NOMO-1 (cell line): ENCODE data around the gene AGAP3.

ENCODE experiments used
- DNase-seq, 2 experiments: peaks; one replicate each; lab custom pipeline; 2025; ENCODE audit not compliant: unreplicated experiment in 2 of 2; lab: John Stamatoyannopoulos, UW

AGAP3 gene

DNA sequence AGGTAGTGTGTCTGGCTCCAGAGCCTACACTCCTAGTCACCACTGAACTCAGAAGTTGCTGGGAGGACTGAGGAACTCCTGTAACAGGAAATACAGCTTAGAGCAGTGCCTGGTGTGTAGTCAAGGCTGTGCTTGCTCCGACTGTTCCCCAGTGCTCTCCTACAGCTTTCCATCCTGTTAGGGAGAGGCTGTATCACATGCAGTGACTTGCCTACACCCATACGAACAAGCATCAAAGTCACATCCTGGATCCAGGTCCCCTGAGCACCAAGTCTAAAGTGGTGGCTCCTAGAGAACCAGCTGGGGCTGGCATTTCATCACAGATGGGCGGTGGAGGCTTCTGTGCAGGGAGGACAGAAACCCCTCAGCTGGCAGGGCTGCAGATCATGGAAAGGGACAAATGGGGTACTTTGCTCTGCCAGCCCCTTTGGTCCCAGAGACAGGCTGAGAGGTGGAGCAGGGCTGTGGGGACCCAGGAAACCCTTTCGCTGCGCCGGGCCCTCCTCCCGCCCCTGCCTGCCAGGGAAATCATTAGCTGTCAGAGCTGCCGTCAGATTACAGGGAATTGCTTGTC lies 93.1 kb downstream of the AGAP3 start:
- no peak for DNase-seq

DNA sequence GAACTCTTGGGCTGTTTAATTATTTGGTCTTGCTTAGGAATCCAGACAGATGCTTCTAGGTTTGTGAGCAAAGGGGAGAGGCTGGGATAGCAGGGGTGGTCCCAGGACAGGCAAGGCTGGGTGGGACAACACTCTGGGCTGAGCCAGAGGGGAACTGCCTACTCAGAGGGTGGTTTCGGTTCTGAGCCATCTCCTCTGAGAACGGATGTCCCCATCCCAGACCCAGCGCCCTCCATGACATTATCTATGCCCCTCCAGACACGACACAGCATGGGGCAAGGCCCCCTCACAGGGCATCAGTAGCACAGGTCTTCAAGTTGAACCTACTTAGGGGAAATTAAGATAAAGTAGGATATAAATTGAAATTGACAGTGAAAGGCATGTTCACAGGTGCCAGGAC lies 93.7 kb downstream of the AGAP3 start:
- DNase-seq = no peak

DNA sequence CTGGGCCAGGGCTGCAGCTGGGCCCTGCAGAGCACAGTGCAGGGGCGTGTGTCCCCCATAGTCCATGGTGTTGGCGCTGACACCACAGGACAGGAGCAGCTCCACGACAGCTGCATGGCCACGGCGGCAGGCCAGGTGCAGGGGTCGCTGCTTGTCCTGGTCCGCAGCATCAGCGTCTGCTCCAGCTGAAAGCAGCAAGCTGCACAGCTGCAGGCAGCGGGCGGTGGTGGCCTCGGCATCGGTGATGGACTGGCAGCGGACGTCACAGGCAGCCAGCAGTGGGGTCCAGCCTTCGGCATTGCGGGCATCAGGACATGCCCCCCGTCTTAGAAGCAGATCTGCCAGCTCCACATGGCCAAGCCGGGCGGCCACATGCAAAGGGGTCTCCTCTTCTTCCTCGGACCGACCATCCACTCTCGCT lies 94.7 kb downstream of the AGAP3 start:
- no peak for DNase-seq

DNA sequence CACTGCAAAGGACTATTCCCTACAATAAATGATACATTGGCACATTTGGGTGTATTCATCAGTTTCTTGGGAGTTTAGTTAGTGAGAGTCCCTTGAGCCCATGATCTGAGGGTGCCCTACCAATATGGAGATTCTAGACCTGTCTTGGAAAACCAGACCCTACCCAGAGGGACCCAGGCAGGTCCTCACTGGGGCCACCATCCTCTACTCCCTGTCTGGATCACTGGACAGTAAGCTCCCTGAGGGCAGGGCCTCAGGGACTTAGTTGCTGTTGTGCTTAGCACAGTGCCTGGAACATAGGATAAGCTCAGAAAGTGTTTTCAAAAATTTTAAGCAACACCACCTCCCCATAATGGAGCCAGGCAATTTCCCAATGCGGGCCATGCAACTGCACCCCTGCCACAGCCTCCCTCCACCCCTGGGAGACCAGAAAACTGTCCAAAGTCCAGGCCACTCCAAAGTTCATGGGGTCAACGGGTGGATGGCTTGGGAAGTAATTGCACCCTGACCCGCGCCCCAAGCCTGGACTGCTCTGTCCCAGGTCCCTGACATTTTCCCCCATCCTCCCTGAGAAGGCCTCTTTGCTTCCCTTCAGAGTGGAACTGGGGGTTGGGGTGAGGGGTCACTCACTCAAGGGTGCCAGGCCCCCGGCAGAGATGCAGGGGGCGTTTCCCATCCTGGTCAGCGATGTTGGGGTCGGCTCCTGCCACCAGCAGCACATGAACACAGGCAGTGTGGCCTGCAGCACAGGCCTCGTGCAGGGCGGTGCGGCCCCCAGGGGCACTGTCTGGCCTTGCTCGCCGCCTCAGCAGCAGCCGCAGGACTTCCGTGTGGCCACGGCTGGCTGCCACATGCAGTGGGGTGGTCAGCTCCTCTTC lies 99.7 kb downstream of the AGAP3 start:
- no peak for DNase-seq

DNA sequence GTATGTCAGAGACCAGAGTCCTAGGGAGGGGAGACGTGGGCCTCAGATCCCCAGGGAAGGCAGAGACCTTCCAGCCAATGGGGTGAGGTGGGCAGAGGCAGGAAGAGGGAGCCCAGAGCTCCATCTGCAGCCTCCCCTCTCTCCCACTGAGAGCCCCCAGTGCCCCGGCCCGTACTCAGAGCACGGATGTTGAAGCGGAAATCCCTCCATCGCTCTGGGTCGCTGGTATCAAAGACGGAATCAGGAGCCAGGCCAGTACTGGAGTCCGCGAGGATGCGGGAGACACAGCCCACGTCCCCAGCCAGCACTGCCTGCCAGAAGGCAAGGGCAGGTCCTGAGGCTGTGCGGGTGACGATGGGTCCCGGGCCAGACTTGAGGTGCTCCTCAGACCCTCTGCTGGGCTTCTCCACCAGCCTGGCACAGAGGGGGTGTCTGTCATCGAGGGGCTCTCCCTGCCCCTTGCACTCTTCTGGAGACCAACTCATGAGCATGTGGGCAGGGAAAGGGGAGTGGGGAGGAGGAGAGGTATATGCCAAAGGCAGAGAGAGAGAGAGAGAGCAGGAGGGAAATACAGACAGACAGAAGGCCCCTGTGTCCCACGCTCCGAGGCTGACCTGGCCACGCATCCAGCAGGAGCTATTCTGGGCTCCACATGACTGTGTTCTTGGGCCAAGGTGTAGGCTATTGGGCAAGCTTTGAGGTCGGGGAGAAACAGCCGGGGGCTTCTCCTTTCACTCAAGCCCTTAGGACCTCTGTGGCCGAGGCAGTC lies 100.5 kb downstream of the AGAP3 start, which contains the start of gene ASB10:
Gene ASB10 (minus strand): TSS at position 611 of the 769 bp plus-strand sequence. CDS start 120 bp downstream, at position 491.
- no peak for DNase-seq

DNA sequence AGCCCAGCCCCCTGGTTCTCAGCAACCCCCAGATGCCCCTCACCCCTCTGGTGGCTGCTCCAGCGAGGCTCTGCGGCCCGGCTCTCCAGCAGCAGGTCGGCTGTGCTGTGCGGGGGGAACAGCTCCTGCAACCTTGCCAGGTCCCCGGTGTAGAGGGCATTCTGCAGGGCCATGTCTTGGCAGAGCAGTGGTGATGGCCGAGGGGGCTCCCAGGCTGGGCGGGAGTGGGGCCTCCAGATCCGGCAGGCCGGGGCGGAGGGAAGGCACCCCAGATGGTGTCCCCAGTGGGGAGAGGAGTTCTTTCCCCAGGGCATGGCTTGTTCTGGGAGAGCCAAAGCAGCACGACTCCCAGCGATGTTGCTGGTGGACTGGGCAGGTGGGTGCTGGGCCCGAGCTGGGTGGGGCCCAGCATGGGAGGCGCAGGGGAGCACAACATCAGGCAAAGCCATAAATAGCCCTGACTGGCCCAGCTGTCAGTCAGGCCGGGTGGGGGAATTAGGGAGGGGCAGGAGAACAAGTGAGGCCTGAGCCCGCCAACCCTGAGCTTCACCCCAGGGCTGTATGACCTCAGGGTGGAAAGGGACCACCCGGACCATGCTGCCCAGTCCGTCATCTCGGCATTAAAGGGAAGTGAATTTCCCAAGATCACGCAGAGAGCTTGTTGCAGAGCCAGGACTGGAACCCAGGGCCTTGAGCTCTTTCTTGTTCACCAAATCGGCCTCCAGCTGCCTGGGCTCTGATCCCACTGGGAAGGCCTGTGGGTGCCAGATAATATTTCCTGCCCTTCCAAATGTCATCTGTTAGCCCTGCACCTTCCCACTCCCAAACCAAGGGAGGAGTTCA lies 101.4 kb downstream of the AGAP3 start:
- DNase-seq = no peak

DNA sequence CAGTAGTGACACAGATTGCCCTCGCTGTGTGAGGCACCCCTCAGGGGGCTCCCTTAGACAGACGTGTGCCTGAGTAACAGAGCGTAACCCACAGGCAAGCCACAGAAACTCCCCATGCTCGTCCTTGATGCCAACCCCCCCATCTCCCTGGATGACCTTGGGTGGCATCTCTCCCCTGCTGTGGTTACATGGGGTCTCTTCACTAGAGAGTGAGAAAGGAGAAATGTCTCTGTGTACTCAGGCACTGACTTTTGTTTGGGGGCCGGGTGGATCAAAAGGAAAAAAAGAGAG lies 101.9 kb downstream of the AGAP3 start:
- DNase-seq = no peak

DNA sequence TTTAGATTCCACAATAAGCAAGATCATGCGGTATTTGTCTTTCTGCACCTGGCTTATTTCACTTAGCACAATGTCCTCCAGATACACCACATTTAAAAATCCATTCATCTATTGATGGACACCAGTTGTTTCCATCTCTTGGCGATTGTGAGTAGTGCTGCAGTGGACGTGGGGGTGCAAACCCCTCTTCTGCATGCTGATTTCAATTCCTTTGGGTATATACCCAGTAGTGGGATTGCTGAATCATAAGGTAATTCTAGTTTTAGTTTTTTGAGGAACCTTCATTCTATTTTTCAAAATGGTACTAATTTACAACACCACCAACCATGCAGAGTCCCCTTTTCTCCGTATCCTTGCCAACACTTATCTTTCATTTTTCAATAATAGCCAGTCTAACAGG lies 102.8 kb downstream of the AGAP3 start:
- no peak for DNase-seq

DNA sequence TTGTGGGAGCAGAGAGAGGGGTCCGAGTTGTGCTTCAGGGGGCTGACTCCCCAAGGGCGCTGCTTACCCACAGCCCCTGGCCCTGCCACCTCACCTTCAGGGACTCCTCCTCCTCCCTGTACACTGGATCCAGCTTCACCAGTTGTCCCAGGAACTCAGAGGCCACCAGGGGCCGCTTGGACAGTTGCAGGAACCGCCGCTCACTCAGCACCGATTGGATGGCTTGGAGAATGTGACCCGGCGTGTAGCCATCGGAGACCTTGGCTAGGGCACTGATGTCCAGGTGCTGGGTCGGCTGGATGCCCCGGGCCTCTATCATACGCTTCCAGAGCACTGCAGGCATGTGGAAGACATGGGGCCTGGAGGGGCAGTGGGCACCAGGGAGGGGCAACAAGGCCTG lies 105.3 kb downstream of the AGAP3 start:
- no peak for DNase-seq

DNA sequence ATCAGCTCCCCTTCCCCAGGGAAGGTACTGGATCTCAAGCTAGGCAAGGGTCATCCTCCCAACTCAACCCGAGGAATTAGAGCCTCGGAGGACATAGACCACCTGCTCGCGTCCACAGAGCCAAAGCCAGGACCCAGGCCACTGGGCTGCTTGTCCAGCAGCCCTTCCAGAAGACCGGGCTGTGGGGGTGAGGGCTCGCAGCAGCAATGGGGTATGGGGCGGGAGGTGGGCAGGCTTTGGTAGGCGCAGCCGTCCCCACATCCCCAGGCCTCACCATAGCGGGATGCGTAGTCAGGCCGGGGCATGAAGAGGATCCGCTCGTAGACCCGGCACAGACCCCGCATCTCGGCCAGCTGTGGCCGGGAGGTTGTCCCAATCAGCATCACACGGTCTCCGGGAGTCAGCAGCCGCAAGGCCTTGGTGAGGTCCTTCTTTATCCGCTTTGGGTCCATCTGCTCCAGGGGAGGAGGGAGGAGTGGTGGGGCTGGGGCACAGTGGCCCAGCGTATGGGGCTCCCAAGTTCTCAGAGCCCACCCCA lies 105.8 kb downstream of the AGAP3 start:
- DNase-seq = no peak

DNA sequence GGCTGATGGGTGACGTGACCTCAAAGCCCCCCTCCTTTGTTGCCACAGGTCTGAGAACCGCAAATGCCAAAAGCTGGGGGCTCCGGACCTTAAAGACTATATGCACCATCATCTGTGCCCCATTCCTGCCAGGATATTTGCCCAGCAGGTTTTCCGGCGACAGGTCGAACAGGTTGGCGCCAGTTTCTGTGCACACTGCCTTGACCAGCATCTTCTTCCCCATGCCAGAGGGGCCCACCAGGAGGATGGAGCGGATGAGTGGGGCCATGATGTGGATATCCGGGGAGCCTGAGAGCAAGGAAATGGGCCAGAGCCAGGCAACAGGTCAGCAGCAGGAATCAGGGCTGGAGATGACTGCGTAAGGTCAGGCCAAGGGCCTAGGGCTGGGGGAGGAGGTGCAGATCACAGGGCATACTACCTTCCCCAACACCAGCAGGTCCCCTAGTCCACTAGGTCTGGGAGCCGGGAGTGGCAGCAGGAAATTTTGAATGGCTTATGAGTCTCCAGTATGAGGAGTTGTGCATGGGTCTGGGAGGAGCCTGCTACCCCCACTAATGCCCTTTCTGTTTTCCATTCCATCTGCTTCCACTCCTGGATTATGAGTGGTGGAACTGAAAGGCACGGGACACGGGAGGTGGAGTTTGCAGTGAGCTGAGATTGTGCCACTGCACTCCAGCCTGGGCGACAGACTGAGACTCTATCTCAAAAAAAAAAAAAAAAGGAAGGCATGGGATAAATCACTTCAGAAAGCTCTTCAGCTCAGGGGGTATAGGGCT lies 107.1 kb downstream of the AGAP3 start:
- no peak for DNase-seq
